Urinary bladder (tissue), 4 donors: ENCODE data around the gene CIAO3. TPM values are rescaled to one million over a fixed set of nuclear protein-coding genes. Genes with fewer than 3 reads are reported as not detected.

ENCODE experiments used
- DNase-seq: peaks from one replicate; pipeline ENCODE4 v3.0.0-alpha.2; 2015; ENCODE audit errors: extremely low spot score
- H3K27ac ChIP-seq: one replicate; pipeline ENCODE4 v1.5.1; 2013; ENCODE audit warnings: low read depth, mild to moderate bottlenecking, moderate library complexity
- H3K36me3 ChIP-seq: one replicate; pipeline ENCODE4 v1.6.1; 2013; ENCODE audit warnings: mild to moderate bottlenecking, moderate library complexity; ENCODE audit not compliant: insufficient read depth
- H3K4me1 ChIP-seq: one replicate; pipeline ENCODE4 v1.6.1; 2013; ENCODE audit warnings: mild to moderate bottlenecking, moderate library complexity; ENCODE audit not compliant: insufficient read depth
- H3K4me3 ChIP-seq: one replicate; pipeline ENCODE4 v1.5.1; 2013; ENCODE audit warnings: low read depth, low read length
- WGBS: extraction: QIAGEN DNeasy Blood & Tissue Kit; methylation state at CpG from one replicate; pipeline ENCODE4 v1.1.7; 2013; 5-methylcytosine and 5-hydroxymethylcytosine counted together
- polyA plus RNA-seq: library from polyadenylated mRNA; stranded (reverse); fragments of 200-250 nt; gene quantifications from one replicate; pipeline ENCODE4 v1.2.3, GENCODE V29; 2013
- total RNA-seq: library from RNA; depleted of rRNA; stranded (reverse); fragments of >200 nt; gene quantifications from one replicate; pipeline ENCODE4 v1.2.3, GENCODE V29; 2014
- donor health status: healthy with polysubstance abuse.
- donor health status: healthy.

Gene CIAO3
- total and polyA plus RNA-seq, 2 donors, result 26.6 to 33.4 TPM

- no peaks in the 10 kb centered on the region for H3K4me1 ChIP-seq
- DNase-seq, result no peak
- WGBS, result 94% methylated on average over 12 of the region's 12 CpGs
- H3K36me3 ChIP-seq, result no peaks in the 10 kb centered on the region
- H3K27ac ChIP-seq, result no peak overlapping the region
- no peak overlapping the region for H3K4me3 ChIP-seq
Measured at GRCh38 chr16:732332-732731, 8.5 kb downstream of the CIAO3 start.

- Histone ChIP-seq H3K4me1 (no peaks in the 10 kb centered on the region), H3K27ac (no peak overlapping the region), H3K4me3 (no peak overlapping the region), H3K36me3 (no peaks in the 10 kb centered on the region)
- 88% methylated on average over 22 of the region's 22 CpGs for WGBS
- no peak for DNase-seq
Measured at GRCh38 chr16:730666-731509, 9.9 kb downstream of the CIAO3 start.

GRCh38 chr16:729768-730665, 10.8 kb downstream of the CIAO3 start:
- no peak for DNase-seq
- 86% methylated on average over 37 of the region's 37 CpGs for WGBS
- no peak overlapping the region for H3K27ac ChIP-seq
- no peaks in the 10 kb centered on the region for H3K36me3 ChIP-seq
- no peak overlapping the region for H3K4me3 ChIP-seq
- H3K4me1 ChIP-seq, result no peaks in the 10 kb centered on the region

GRCh38 chr16:728890-729744, 11.7 kb downstream of the CIAO3 start:
- 59% methylated on average over 55 of the region's 55 CpGs for WGBS
- Histone ChIP-seq H3K27ac (no peak overlapping the region), H3K4me1 (no peaks in the 10 kb centered on the region), H3K4me3 (no peak overlapping the region), H3K36me3 (no peaks in the 10 kb centered on the region)
- DNase-seq, result no peak

GRCh38 chr16:728131-728889, 12.5 kb downstream of the CIAO3 start:
- Histone ChIP-seq H3K27ac (no peak overlapping the region), H3K4me3 (peak overlapping the region; percentile 45), H3K4me1 (no peaks in the 10 kb centered on the region), H3K36me3 (no peaks in the 10 kb centered on the region)
- WGBS, result 1% methylated on average over 80 of the region's 80 CpGs
- DNase-seq, result no peak

GRCh38 chr16:727291-727977, 13.4 kb downstream of the CIAO3 start:
- no peak for DNase-seq
- WGBS, result under 1% methylated on average over 61 of the region's 61 CpGs
- peak overlapping the region; percentile 45 for H3K4me3 ChIP-seq
- H3K36me3 ChIP-seq, result no peaks in the 10 kb centered on the region
- H3K27ac ChIP-seq, result peak overlapping the region; percentile 12
- no peaks in the 10 kb centered on the region for H3K4me1 ChIP-seq

- no peak for DNase-seq
- Histone ChIP-seq H3K4me1 (no peaks in the 10 kb centered on the region), H3K27ac (peak within 1 kb of the TSS; percentile 12), H3K36me3 (no peaks in the 10 kb centered on the region), H3K4me3 (peak within 1 kb of the TSS; percentile 45)
- WGBS, result 1% methylated on average over 88 of the region's 88 CpGs
Measured at GRCh38 chr16:726438-727290, 14.1 kb downstream of the CIAO3 start, which contains the start of the genes CCDC78 and HAGHL. CCDC78 (minus strand) TSS chr16:726443; CDS start chr16:726367, 76 bp downstream. HAGHL (plus strand) TSS chr16:727106; CDS start chr16:727510, 404 bp downstream.

GRCh38 chr16:726188-726437, 14.7 kb downstream of the CIAO3 start:
- no peaks in the 10 kb centered on the region for H3K4me1 ChIP-seq
- no peak for DNase-seq
- H3K36me3 ChIP-seq, result no peaks in the 10 kb centered on the region
- no peak overlapping the region for H3K27ac ChIP-seq
- 14% methylated on average over 9 of the region's 9 CpGs for WGBS
- no peak overlapping the region for H3K4me3 ChIP-seq

- DNase-seq, result no peak
- no peaks in the 10 kb centered on the region for H3K36me3 ChIP-seq
- 78% methylated on average over 23 of the region's 23 CpGs for WGBS
- H3K4me3 ChIP-seq, result no peak overlapping the region
- H3K4me1 ChIP-seq, result no peaks in the 10 kb centered on the region
- H3K27ac ChIP-seq, result no peak overlapping the region
Measured at GRCh38 chr16:725463-726187, 15.2 kb downstream of the CIAO3 start.

GRCh38 chr16:725041-725376, 15.8 kb downstream of the CIAO3 start:
- no peaks in the 10 kb centered on the region for H3K4me1 ChIP-seq
- 83% methylated on average over 7 of the region's 7 CpGs for WGBS
- no peak overlapping the region for H3K4me3 ChIP-seq
- H3K36me3 ChIP-seq, result no peaks in the 10 kb centered on the region
- no peak overlapping the region for H3K27ac ChIP-seq
- DNase-seq, result no peak

GRCh38 chr16:724188-725040, 16.4 kb downstream of the CIAO3 start:
- H3K27ac ChIP-seq, result no peak overlapping the region
- 70% methylated on average over 29 of the region's 29 CpGs for WGBS
- no peak for DNase-seq
- no peaks in the 10 kb centered on the region for H3K4me1 ChIP-seq
- no peak overlapping the region for H3K4me3 ChIP-seq
- H3K36me3 ChIP-seq, result no peaks in the 10 kb centered on the region
